Endothelial cell of umbilical vein (primary cell): ENCODE measurements around the gene RASGRP1. TPM values are rescaled to one million over a fixed set of nuclear protein-coding genes. Genes with fewer than 3 reads are reported as not detected.

Source experiments
- BruUV-seq: library from RNA; stranded (reverse); fragments of 400-500 nt; replicated peaks from 2 replicates; lab custom pipeline; 2021; lab: Mats Ljungman, UMichigan
- CTCF ChIA-PET: fragments of 300-600, 350-600 bp; sonication (Branson Sonifier 250); formaldehyde crosslinking; loops from one replicate; lab custom pipeline; 2021; ENCODE audit warnings: antibody characterized with exemption, inconsistent platforms; lab: Charles Lee
- POLR2A ChIA-PET: fragments of 300-600, 350-600 bp; sonication (Branson Sonifier 250); formaldehyde crosslinking; loops from one replicate; lab custom pipeline; 2021; ENCODE audit warnings: antibody characterized with exemption, inconsistent platforms; lab: Charles Lee
- DNase-seq: peaks from one replicate; pipeline ENCODE4 v3.0.0-alpha.2; 2011; ENCODE audit warnings: low read depth, low spot score
- FAIRE-seq: peaks from 2 replicates; lab custom pipeline; 2011; peaks lifted over from hg19 to GRCh38; lab: Jason Lieb, UNC
- H2AFZ ChIP-seq: 2 replicates; pipeline ENCODE4 v1.6.0; 2012; ENCODE audit warnings: low read depth, low read length, control low read depth, inconsistent platforms
- H3K27ac ChIP-seq: 2 replicates; pipeline ENCODE4 v1.5.1; 2011; ENCODE audit warnings: low read depth, mild to moderate bottlenecking, control low read depth, low read length, moderate library complexity; ENCODE audit not compliant: insufficient read depth
- H3K27me3 ChIP-seq, 2 experiments: 2 replicates each; pipeline versions ENCODE4 v1.6.0 to v1.6.1; 2011; ENCODE audit warnings: low read length in 2 of 2, mixed read lengths in 1 of 2; ENCODE audit not compliant: control insufficient read depth in 2 of 2, insufficient read depth in 2 of 2
- H3K36me3 ChIP-seq, 2 experiments: 2 replicates in 1 of 2; 3 replicates in 1 of 2; pipeline ENCODE4 v1.5.1; 2011; ENCODE audit warnings: low read length in 2 of 2, mild to moderate bottlenecking in 1 of 2, moderate library complexity in 1 of 2; ENCODE audit not compliant: control insufficient read depth in 2 of 2, insufficient read depth in 2 of 2; ENCODE audit errors: extremely low read depth in 1 of 2
- H3K4me1 ChIP-seq: 3 replicates; pipeline ENCODE4 v1.5.1; 2011; ENCODE audit warnings: mild to moderate bottlenecking, low read length; ENCODE audit not compliant: control insufficient read depth, insufficient read depth; ENCODE audit errors: extremely low read depth
- H3K4me2 ChIP-seq: 2 replicates; pipeline ENCODE4 v1.6.1; 2011; ENCODE audit warnings: low read length, control low read depth, mixed read lengths; ENCODE audit not compliant: insufficient read depth
- H3K4me3 ChIP-seq, 3 experiments: fragments of 200-600 bp in 1 of 3; sonication (generic), shearing (Covaris generic) in 1 of 3; replicated peaks in 1 of 3; 2 replicates each; pipeline ENCODE4 v1.5.1; 2011 to 2016; ENCODE audit warnings: control low read depth in 3 of 3, low read length in 3 of 3, mild to moderate bottlenecking in 2 of 3, inconsistent platforms in 1 of 3, low read depth in 1 of 3, moderate library complexity in 1 of 3; ENCODE audit not compliant: insufficient read depth in 1 of 3
- H3K79me2 ChIP-seq: 2 replicates; pipeline ENCODE4 v1.6.0; 2012; ENCODE audit warnings: low read length, inconsistent platforms; ENCODE audit not compliant: control insufficient read depth, insufficient read depth
- H3K9ac ChIP-seq: replicated peaks from 2 replicates; pipeline ENCODE3; 2011; ENCODE audit warnings: low read length, control low read depth; ENCODE audit not compliant: insufficient read depth; ENCODE audit errors: extremely low read depth
- H3K9me1 ChIP-seq: replicated peaks from 3 replicates; pipeline ENCODE4 v1.6.0; 2011; ENCODE audit warnings: mild to moderate bottlenecking, low read length; ENCODE audit not compliant: control insufficient read depth, insufficient read depth; ENCODE audit errors: extremely low read depth
- H3K9me3 ChIP-seq: replicated peaks from 2 replicates; pipeline ENCODE4 v1.5.1; 2012; ENCODE audit warnings: low read length, inconsistent platforms; ENCODE audit not compliant: control insufficient read depth, insufficient read depth
- H4K20me1 ChIP-seq: replicated peaks from 2 replicates; pipeline ENCODE3; 2011; ENCODE audit warnings: mild to moderate bottlenecking, low read length; ENCODE audit not compliant: control insufficient read depth, insufficient read depth; ENCODE audit errors: extremely low read depth
- FOS ChIP-seq: IDR thresholded peaks from 2 replicates; pipeline ENCODE4 v1.6.1; 2011; ENCODE audit warnings: mild to moderate bottlenecking, low read length, moderate library complexity, borderline replicate concordance; ENCODE audit not compliant: insufficient read depth
- GATA2 ChIP-seq: IDR thresholded peaks from 2 replicates; pipeline ENCODE4 v1.7.0; 2011; ENCODE audit warnings: low read depth, mild to moderate bottlenecking, moderate library complexity, mixed read lengths, low read length; ENCODE audit not compliant: insufficient read length, insufficient read depth
- MAX ChIP-seq: IDR thresholded peaks from 2 replicates; pipeline ENCODE4 v1.6.1; 2011; ENCODE audit not compliant: insufficient read depth, insufficient read length
- MYC ChIP-seq: IDR thresholded peaks from one replicate; pipeline ENCODE4 v1.6.1; 2011; ENCODE audit warnings: mild to moderate bottlenecking, low read depth, low read length
- dilution Hi-C: fragments of 300-500 bp; cut with MboI; formaldehyde crosslinking; loops from one replicate; pipeline ENCODE4 v1.15.0; 2019; ENCODE audit warnings: low sequenced_read_pairs; ENCODE audit not compliant: extremely low pct_ligation_motif_present
- intact Hi-C: fragments of 100-400 bp; cut with micrococcal nuclease; formaldehyde crosslinking; loops from one replicate; pipeline ENCODE4 v1.10.0; 2022
- polyA plus RNA-seq, 4 experiments: library from polyadenylated mRNA; depleted of rRNA in 3 of 4; stranded (reverse) in 3 of 4; unstranded in 1 of 4; fragments of >200 nt; gene quantifications; 2 replicates each; pipeline versions ENCODE4 v1.2.1 to v1.2.3, GENCODE V29; 2011 to 2012; ENCODE audit warnings: missing spikeins in 1 of 4
- total RNA-seq: library from RNA; stranded (reverse); gene quantifications from 2 replicates; pipeline ENCODE4 v1.2.3, GENCODE V29; 2021

Gene RASGRP1
- total and polyA plus RNA-seq, 2 donors (not counting 3 experiments of a cell fraction or from before 2014, with no cell fraction given), result 0.15 to 0.38 TPM

- dilution Hi-C loops, result no loop called here
- no peaks in the 10 kb centered on the region for H3K9me1 ChIP-seq
- TF ChIP-seq MAX (no peak), GATA2 (no peak), FOS (peak; percentile 48)
- no peak overlapping the region for H2AFZ ChIP-seq
- no peaks in the 10 kb centered on the region for H3K9me3 ChIP-seq
- no TSS peak for BruUV-seq
- H4K20me1 ChIP-seq, result no peaks in the 10 kb centered on the region
- FAIRE-seq, result no peak
- H3K4me3 ChIP-seq, result no peak overlapping the region
- H3K27ac ChIP-seq, result no peak overlapping the region
- H3K36me3 ChIP-seq, result no peaks in the 10 kb centered on the region
- no peaks in the 10 kb centered on the region for H3K79me2 ChIP-seq
- peaks cover 13 to 30% of the 10 kb centered on the region in 2 experiments for H3K27me3 ChIP-seq
- intact Hi-C loops, result no loop called here
- no peak overlapping the region for H3K9ac ChIP-seq
- H3K4me1 ChIP-seq, result no peaks in the 10 kb centered on the region
- DNase-seq, result no peak
- H3K4me2 ChIP-seq, result no peak overlapping the region
- CTCF ChIA-PET, result interaction anchor here (1.5 kb wide), 1 partner anchor 25 kb away, joined by 9 read pairs; the partner anchor contains the start of gene RASGRP1
- POLR2A ChIA-PET, result no interaction called here
Observed at GRCh38 chr15:38589502-38589901, 24.9 kb upstream of the RASGRP1 start.

DNA sequence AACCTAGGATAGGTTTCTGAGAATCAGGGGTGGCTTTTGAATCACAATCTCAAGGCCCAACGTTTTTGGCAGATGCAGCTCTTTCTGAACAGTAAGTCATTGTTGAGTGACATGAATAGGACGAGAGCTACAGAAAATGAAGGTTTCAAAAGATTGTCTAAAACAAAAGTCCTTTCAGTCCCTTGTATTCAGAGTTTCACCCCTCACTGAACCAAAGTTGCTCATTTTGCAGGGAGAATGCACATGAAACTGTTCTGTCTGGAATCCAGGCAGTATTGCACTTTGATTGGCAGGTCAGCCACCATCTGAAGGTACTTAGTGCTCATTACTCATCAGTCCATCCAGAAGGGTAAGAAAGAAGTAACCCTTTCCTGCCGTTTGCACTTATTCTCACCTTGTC lies 24.1 kb upstream of the RASGRP1 start:
- DNase-seq (no peak), FAIRE-seq (no peak)
- intact Hi-C loops (no loop called here), dilution Hi-C loops (no loop called here)
- Histone ChIP-seq H3K36me3 (no peaks in the 10 kb centered on the region), H3K4me2 (no peak overlapping the region), H2AFZ (no peak overlapping the region), H3K27ac (no peak overlapping the region), H3K4me1 (no peaks in the 10 kb centered on the region), H3K9ac (no peak overlapping the region), H4K20me1 (no peaks in the 10 kb centered on the region), H3K9me1 (no peaks in the 10 kb centered on the region), H3K9me3 (no peaks in the 10 kb centered on the region), H3K79me2 (no peaks in the 10 kb centered on the region), H3K4me3 (no peak overlapping the region), H3K27me3 (peaks cover 13 to 25% of the 10 kb centered on the region in 2 experiments)
- ChIA-PET POLR2A (no interaction called here), CTCF (interaction anchor here (2.4 kb wide), 1 partner anchor 25 kb away, joined by 14 read pairs; the partner anchor contains the start of gene RASGRP1)
- no peak for TF ChIP-seq MYC
- no peak for TF ChIP-seq GATA2
- BruUV-seq, result no TSS peak
